K562 (cell line): ENCODE data around the gene PLGLB2.
"Not testable (repeated sequence)": the region's sequence is repeated elsewhere in the genome, so short reads cannot be mapped to it uniquely, and the experiment has no call there.

Experiments
- BRCA1 ChIP-seq, 2 experiments: fragments of 450-650 bp in 1 of 2; sonication (generic) in 1 of 2; formaldehyde crosslinking in 1 of 2; IDR thresholded peaks; 2 replicates each; pipeline versions ENCODE4 v1.5.0 to v1.6.1; 2017 to 2020; ENCODE audit warnings: mild to moderate bottlenecking in 1 of 2, missing genetic modification reagents in 1 of 2
- CHD2 ChIP-seq: IDR thresholded peaks from 2 replicates; pipeline ENCODE4 v1.6.1; 2011; ENCODE audit warnings: low read depth, low read length
- E2F1 ChIP-seq: sonication (generic); formaldehyde crosslinking; IDR thresholded peaks from 2 replicates; pipeline ENCODE4 v1.8.1; 2023; ENCODE audit warnings: mild to moderate bottlenecking, missing genetic modification reagents, moderate library complexity
- EZH2 ChIP-seq: IDR thresholded peaks from 2 replicates; pipeline ENCODE4 v1.6.1; 2012; ENCODE audit warnings: low read depth, mild to moderate bottlenecking, inconsistent platforms, low read length, borderline replicate concordance
- JUND ChIP-seq, 2 experiments: IDR thresholded peaks; 2 replicates in 1 of 2; 3 replicates in 1 of 2; pipeline ENCODE4 v1.6.1; 2011; ENCODE audit warnings: borderline replicate concordance in 2 of 2, low read depth in 2 of 2, low read length in 2 of 2, improper control_type of control experiment in 1 of 2, missing biosample characterization in 1 of 2, missing genetic modification characterization in 1 of 2, missing genetic modification reagents in 1 of 2
- MAFF ChIP-seq: IDR thresholded peaks from 2 replicates; pipeline ENCODE4 v1.6.1; 2012; ENCODE audit warnings: low read length, improper control_type of control experiment
- NFE2 ChIP-seq: IDR thresholded peaks from 2 replicates; pipeline ENCODE4 v1.6.1; 2014; ENCODE audit warnings: antibody characterized with exemption, low read depth
- PURB ChIP-seq: sonication (generic); formaldehyde crosslinking; IDR thresholded peaks from 2 replicates; pipeline ENCODE4 v1.9.0; 2021; ENCODE audit warnings: low read depth, mild to moderate bottlenecking, missing genetic modification reagents
- TF ChIP-seq, protein P1 (sequence below), 3 experiments: IDR thresholded peaks in 2 of 3; conservative IDR thresholded peaks in 1 of 3; 2 replicates each; pipeline ENCODE4 v1.5.1; 2011 to 2012; ENCODE audit warnings: low read length in 3 of 3, mild to moderate bottlenecking in 3 of 3, control low read depth in 2 of 3, improper control_type of control experiment in 1 of 3, inconsistent platforms in 1 of 3, low read depth in 1 of 3, mixed read lengths in 1 of 3, moderate library complexity in 1 of 3; ENCODE audit not compliant: insufficient read depth in 2 of 3

GRCh38 chr2:87743638-87744037 is 4.2 kb upstream of the PLGLB2 start:
- not testable (repeated sequence) for TF ChIP-seq JUND (IDR thresholded peaks at IDR 0.05; ENCODE audit: borderline replicate concordance, low read depth, low read length); JUND (tag; IDR thresholded peaks at IDR 0.05; ENCODE audit: borderline replicate concordance, low read depth, low read length); CHD2; BRCA1 (IDR thresholded peaks at IDR 0.05); BRCA1 (CRISPR knock-in tag; IDR thresholded peaks at IDR 0.05); EZH2; PURB (CRISPR knock-in tag); MAFF; E2F1 (CRISPR knock-in tag); NFE2
- TF ChIP-seq, protein P1, sequence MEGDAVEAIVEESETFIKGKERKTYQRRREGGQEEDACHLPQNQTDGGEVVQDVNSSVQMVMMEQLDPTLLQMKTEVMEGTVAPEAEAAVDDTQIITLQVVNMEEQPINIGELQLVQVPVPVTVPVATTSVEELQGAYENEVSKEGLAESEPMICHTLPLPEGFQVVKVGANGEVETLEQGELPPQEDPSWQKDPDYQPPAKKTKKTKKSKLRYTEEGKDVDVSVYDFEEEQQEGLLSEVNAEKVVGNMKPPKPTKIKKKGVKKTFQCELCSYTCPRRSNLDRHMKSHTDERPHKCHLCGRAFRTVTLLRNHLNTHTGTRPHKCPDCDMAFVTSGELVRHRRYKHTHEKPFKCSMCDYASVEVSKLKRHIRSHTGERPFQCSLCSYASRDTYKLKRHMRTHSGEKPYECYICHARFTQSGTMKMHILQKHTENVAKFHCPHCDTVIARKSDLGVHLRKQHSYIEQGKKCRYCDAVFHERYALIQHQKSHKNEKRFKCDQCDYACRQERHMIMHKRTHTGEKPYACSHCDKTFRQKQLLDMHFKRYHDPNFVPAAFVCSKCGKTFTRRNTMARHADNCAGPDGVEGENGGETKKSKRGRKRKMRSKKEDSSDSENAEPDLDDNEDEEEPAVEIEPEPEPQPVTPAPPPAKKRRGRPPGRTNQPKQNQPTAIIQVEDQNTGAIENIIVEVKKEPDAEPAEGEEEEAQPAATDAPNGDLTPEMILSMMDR (IDR thresholded peaks at IDR 0.05 in 2 of 3, conservative IDR thresholded peaks at IDR 0.05 in 1 of 3; ENCODE audit: insufficient read depth in 2 of 3, low read depth in 1 of 3, low read length in 3 of 3), result not testable (repeated sequence)
